ENCODE data around the gene COX14.

GRCh38 chr12:50086148-50086547 lies 25.9 kb upstream of the COX14 start:
- TF ChIP-seq YY1 (IDR thresholded peaks at IDR 0.05; ENCODE audit: insufficient read depth, insufficient read length) = no peak
- TF ChIP-seq ZNF274 (IDR thresholded peaks at IDR 0.05; ENCODE audit: low read depth, low read length) = no peak

Measured in NT2/D1 (cell line).